ENCODE data around the gene LRBA. TPM values are rescaled to one million over a fixed set of nuclear protein-coding genes. Genes with fewer than 3 reads are reported as not detected.

The LRBA gene
- total RNA-seq, 3 donors from 2014 or later: 26.9 to 138 (median 93.7) TPM

DNA sequence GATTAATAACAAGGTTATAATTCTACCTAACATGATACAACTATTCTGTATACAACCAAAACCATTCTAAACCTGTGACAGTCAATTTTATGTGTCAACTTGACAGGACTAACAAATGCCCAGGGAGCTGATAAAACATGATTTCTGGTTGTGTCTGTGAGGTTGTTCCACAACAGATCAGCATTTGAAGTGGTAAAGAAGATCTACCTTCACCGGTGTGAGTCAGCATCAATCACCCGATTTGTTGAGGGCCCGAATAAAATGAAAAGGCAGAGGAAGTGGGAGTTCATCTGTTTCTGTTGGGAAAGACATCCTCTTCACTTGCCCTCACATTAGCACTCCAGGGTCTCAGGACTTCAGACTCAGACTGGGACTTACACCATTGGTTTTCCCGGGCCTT, 245.2 kb downstream of the LRBA start:
- Histone ChIP-seq H3K27me3 (no peaks in the 10 kb centered on the region), H3K9me3 (no peaks in the 10 kb centered on the region), H3K27ac (no peak overlapping the region), H3K4me1 (no peaks in the 10 kb centered on the region), H3K36me3 (no peaks in the 10 kb centered on the region), H3K4me3 (no peak overlapping the region)
- intact Hi-C loops (cut with DNase I; ENCODE audit: low total_unique reads): no loop called here
- DNase-seq (ENCODE audit: low spot score in 2 of 2): no peak
- TF ChIP-seq POLR2AphosphoS5 (IDR thresholded peaks at IDR 0.05) (no peak), POLR2A (IDR thresholded peaks at IDR 0.05) (no peak)
- TF ChIP-seq, protein P1, sequence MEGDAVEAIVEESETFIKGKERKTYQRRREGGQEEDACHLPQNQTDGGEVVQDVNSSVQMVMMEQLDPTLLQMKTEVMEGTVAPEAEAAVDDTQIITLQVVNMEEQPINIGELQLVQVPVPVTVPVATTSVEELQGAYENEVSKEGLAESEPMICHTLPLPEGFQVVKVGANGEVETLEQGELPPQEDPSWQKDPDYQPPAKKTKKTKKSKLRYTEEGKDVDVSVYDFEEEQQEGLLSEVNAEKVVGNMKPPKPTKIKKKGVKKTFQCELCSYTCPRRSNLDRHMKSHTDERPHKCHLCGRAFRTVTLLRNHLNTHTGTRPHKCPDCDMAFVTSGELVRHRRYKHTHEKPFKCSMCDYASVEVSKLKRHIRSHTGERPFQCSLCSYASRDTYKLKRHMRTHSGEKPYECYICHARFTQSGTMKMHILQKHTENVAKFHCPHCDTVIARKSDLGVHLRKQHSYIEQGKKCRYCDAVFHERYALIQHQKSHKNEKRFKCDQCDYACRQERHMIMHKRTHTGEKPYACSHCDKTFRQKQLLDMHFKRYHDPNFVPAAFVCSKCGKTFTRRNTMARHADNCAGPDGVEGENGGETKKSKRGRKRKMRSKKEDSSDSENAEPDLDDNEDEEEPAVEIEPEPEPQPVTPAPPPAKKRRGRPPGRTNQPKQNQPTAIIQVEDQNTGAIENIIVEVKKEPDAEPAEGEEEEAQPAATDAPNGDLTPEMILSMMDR (IDR thresholded peaks at IDR 0.05): no peak

DNA sequence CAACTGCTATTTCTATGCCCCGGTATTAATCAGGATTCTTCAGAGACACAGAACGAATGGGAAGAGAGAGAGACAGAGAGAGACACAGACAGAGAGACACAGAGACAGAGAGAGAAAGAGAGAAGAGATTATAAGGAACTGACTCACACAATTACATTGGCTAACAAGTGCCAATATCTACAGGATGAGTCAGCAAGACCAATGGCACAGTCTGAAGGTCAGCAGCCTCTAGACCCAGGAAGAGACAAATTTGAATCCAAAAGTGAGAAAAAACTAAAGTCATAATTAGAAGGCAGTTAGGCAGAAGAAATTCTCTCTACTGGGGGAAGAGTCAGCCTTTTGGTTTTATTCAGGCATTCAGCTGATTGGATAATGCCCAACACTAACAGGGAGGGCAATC, 245.8 kb downstream of the LRBA start:
- no peak overlapping the region for H3K4me3 ChIP-seq
- DNase-seq (ENCODE audit: low spot score in 2 of 2): no peak
- H3K27me3 ChIP-seq: no peaks in the 10 kb centered on the region
- intact Hi-C loops (cut with DNase I; ENCODE audit: low total_unique reads): no loop called here
- TF ChIP-seq, protein P1 (IDR thresholded peaks at IDR 0.05): no peak
- TF ChIP-seq POLR2AphosphoS5 (IDR thresholded peaks at IDR 0.05) (no peak), POLR2A (IDR thresholded peaks at IDR 0.05) (no peak)
- H3K36me3 ChIP-seq: no peaks in the 10 kb centered on the region
- H3K9me3 ChIP-seq: no peaks in the 10 kb centered on the region
- H3K27ac ChIP-seq: no peak overlapping the region
- no peaks in the 10 kb centered on the region for H3K4me1 ChIP-seq

DNA sequence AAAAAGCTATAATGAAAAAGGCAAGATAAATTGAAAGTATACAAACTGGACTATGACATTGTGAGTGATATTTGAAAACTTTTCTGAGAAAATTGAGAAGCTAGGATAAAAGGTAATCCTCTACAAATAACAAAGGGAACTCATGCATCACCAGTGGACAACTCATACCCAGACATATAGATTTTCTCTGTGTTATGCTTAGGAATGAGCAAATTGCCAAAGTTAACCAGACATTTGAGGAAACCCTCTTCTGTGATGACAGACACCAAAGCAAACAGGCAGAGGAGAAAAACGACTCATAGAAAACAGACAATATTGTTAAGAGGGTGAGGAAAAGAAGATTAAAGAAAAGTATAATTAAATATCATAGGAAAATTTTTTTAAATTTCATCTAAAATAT, 246.6 kb downstream of the LRBA start:
- no peaks in the 10 kb centered on the region for H3K27me3 ChIP-seq
- DNase-seq (ENCODE audit: low spot score in 2 of 2): no peak
- intact Hi-C loops (cut with DNase I; ENCODE audit: low total_unique reads): no loop called here
- no peak overlapping the region for H3K27ac ChIP-seq
- no peaks in the 10 kb centered on the region for H3K9me3 ChIP-seq
- no peaks in the 10 kb centered on the region for H3K36me3 ChIP-seq
- H3K4me3 ChIP-seq: no peak overlapping the region
- TF ChIP-seq POLR2AphosphoS5 (IDR thresholded peaks at IDR 0.05) (no peak), POLR2A (IDR thresholded peaks at IDR 0.05) (no peak)
- H3K4me1 ChIP-seq: no peaks in the 10 kb centered on the region

DNA sequence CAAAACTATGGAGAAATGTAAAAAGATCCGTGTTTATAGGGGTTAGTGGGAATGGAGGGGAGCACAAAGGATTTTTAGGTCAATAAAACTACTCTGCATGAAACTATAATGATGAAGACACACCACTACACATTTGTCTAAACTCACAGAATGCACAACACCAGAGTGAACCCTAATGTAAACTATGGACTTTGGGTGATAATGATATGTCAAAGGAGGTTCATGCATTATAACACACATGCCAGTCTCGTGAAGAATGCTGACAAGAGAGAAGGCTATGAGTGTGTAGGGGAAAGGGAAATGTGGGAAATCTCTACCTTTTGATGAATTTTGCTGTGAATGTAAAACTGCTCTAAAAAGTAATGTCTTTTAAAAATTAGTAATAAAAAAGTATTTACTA, 249.9 kb downstream of the LRBA start:
- intact Hi-C loops (cut with DNase I; ENCODE audit: low total_unique reads): no loop called here
- TF ChIP-seq POLR2AphosphoS5 (IDR thresholded peaks at IDR 0.05) (no peak), POLR2A (IDR thresholded peaks at IDR 0.05) (no peak)
- TF ChIP-seq, protein P1 (IDR thresholded peaks at IDR 0.05): no peak

DNA sequence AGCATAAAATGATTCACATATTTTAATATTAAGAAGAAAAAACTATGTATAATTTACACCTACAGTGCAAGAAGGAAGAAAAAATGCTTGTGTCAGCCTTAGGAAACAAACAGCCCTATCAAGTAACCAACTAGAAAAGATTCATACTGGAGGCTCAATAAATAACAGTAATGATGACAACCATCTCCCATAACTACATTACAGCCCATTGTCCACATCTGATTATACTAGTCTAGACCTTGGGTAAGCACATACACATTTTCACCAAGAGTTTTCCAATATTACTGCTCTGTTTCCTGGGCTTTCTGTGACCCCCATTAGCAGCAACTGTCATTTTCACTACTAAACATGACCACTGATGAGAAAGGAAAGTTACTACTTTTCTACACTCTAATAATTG, 263.4 kb downstream of the LRBA start:
- Histone ChIP-seq H3K9me3 (no peaks in the 10 kb centered on the region), H3K4me3 (no peak overlapping the region), H3K27me3 (no peaks in the 10 kb centered on the region), H3K27ac (no peak overlapping the region), H3K36me3 (no peaks in the 10 kb centered on the region), H3K4me1 (no peaks in the 10 kb centered on the region)
- TF ChIP-seq, protein P1 (IDR thresholded peaks at IDR 0.05): no peak
- no peak for TF ChIP-seq POLR2A (IDR thresholded peaks at IDR 0.05)
- TF ChIP-seq POLR2AphosphoS5 (IDR thresholded peaks at IDR 0.05): no peak
- intact Hi-C loops (cut with DNase I; ENCODE audit: low total_unique reads): no loop called here
- DNase-seq (ENCODE audit: low spot score in 2 of 2): no peak

More for the DNA sequence above, 249.9 kb downstream of the LRBA start:
- DNase-seq (ENCODE audit: low spot score in 2 of 2): no peak
- Histone ChIP-seq H3K27ac (no peak overlapping the region), H3K4me1 (no peaks in the 10 kb centered on the region), H3K9me3 (no peaks in the 10 kb centered on the region), H3K27me3 (no peaks in the 10 kb centered on the region), H3K36me3 (no peaks in the 10 kb centered on the region), H3K4me3 (no peak overlapping the region)

DNA sequence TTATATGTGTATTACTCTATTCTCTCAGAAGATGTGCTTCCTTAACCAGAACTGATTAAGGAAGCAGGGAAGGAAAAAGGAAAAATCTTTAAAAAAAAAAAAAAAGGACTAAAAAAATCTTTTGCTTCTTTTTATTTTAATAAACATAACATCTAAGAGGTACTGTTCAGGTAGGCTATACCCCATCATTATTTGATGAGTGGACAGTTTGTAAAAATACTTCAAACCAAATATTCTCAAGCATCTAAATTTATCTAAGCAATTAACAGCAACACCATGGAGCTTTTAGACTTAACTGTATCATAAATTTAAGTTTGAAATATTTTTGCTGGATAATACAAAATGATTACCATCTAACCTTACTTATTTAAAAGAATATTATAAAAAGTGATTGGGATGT, 264.3 kb downstream of the LRBA start:
- no peak overlapping the region for H3K4me3 ChIP-seq
- H3K27me3 ChIP-seq: no peaks in the 10 kb centered on the region
- no peaks in the 10 kb centered on the region for H3K36me3 ChIP-seq
- no peaks in the 10 kb centered on the region for H3K4me1 ChIP-seq
- TF ChIP-seq POLR2A (IDR thresholded peaks at IDR 0.05): no peak
- TF ChIP-seq POLR2AphosphoS5 (IDR thresholded peaks at IDR 0.05): no peak
- no peak overlapping the region for H3K27ac ChIP-seq
- no peak for DNase-seq (ENCODE audit: low spot score in 2 of 2)
- intact Hi-C loops (cut with DNase I; ENCODE audit: low total_unique reads): no loop called here
- no peaks in the 10 kb centered on the region for H3K9me3 ChIP-seq

Data from breast epithelium (tissue), 4 donors.